Right ventricle myocardium superior (tissue), 1 donor: ENCODE results near the gene BTAF1. TPM values are rescaled to one million over a fixed set of nuclear protein-coding genes. Genes with fewer than 3 reads are reported as not detected.

Source experiments
- ATAC-seq: fragments of 200-7000 bp; cut with Tn5 transposase; one replicate; pipeline ENCODE4 v1.9.1; 2020; ENCODE audit warnings: mild to moderate bottlenecking; ENCODE audit not compliant: poor library complexity
- DNase-seq: peaks from one replicate; pipeline ENCODE4 v3.0.0-alpha.2; 2020
- intact Hi-C: fragments of 100-400 bp; cut with DNase I; formaldehyde crosslinking; loops from one replicate; pipeline ENCODE4 v1.11.2; 2022
- total RNA-seq: library from RNA; stranded (reverse); fragmentation: NEBNext Ultra II Directional; extraction: Animal tissue kit (Norgen Biotek cat#: 25700); gene quantifications from one replicate; pipeline ENCODE4 v1.2.1, GENCODE V29; 2021
- donor health status: DM: no; HTN: yes; CAD: no; lungs with severe emphysema.

The BTAF1 gene
- total RNA-seq, 1 donor from 2014 or later: 9.9 TPM

- DNase-seq (no peak), ATAC-seq (no peak)
- intact Hi-C loops: no loop called here
These were observed 16.5 kb upstream of the BTAF1 start for GRCh38 chr10:91907033-91907594.

- ATAC-seq: peak; percentile 3
- intact Hi-C loops: no loop called here
- no peak for DNase-seq
These were observed 15.6 kb upstream of the BTAF1 start for GRCh38 chr10:91907914-91908336.

GRCh38 chr10:91908337-91909116 is 15.0 kb upstream of the BTAF1 start:
- DNase-seq (peak; percentile 84), ATAC-seq (peak; percentile 97)
- intact Hi-C loops: no loop called here

GRCh38 chr10:91909117-91909677 is 14.4 kb upstream of the BTAF1 start, which contains the start of gene FGFBP3:
TSS of gene FGFBP3 (minus strand) at chr10:91909486. CDS start at chr10:91908969, 517 bp downstream.
- DNase-seq (no peak), ATAC-seq (peak; percentile 48)
- intact Hi-C loops: no loop called here

- intact Hi-C loops: loop anchor here (5.0 kb wide), 1 partner anchor 153 kb away; no protein-coding TSS in a partner anchor
- no peak for DNase-seq
- no peak for ATAC-seq
These were observed 13.1 kb upstream of the BTAF1 start for GRCh38 chr10:91910467-91910866.

GRCh38 chr10:91919651-91920050 is 3.9 kb upstream of the BTAF1 start:
- ATAC-seq: no peak
- intact Hi-C loops: no loop called here
- no peak for DNase-seq

- DNase-seq: no peak
- intact Hi-C loops: no loop called here
- ATAC-seq: no peak
These were observed 847 bp downstream of the BTAF1 start for GRCh38 chr10:91924212-91925021.

- no peak for ATAC-seq
- DNase-seq: no peak
- intact Hi-C loops: no loop called here
These were observed 1.4 kb downstream of the BTAF1 start for GRCh38 chr10:91925022-91925320.

- ATAC-seq (no peak), DNase-seq (no peak)
- intact Hi-C loops: no loop called here
These were observed 7.4 kb downstream of the BTAF1 start for GRCh38 chr10:91930939-91931338.

GRCh38 chr10:91931526-91932190 is 8.1 kb downstream of the BTAF1 start:
- intact Hi-C loops: no loop called here
- DNase-seq (no peak), ATAC-seq (no peak)

- DNase-seq (no peak), ATAC-seq (no peak)
- intact Hi-C loops: no loop called here
These were observed 9.2 kb downstream of the BTAF1 start for GRCh38 chr10:91932737-91933136.

GRCh38 chr10:91935886-91936285 is 12.3 kb downstream of the BTAF1 start:
- DNase-seq (no peak), ATAC-seq (no peak)
- intact Hi-C loops: no loop called here

- intact Hi-C loops: no loop called here
- ATAC-seq (no peak), DNase-seq (no peak)
These were observed 16.1 kb downstream of the BTAF1 start for GRCh38 chr10:91939653-91940052.

- DNase-seq (no peak), ATAC-seq (no peak)
- intact Hi-C loops: no loop called here
These were observed 17.9 kb downstream of the BTAF1 start for GRCh38 chr10:91941426-91941825.

- no peak for ATAC-seq
- intact Hi-C loops: no loop called here
- no peak for DNase-seq
These were observed 21.5 kb downstream of the BTAF1 start for GRCh38 chr10:91944880-91945630.

GRCh38 chr10:91953600-91954160 is 30.1 kb downstream of the BTAF1 start:
- no peak for DNase-seq
- ATAC-seq: no peak
- intact Hi-C loops: no loop called here

- no peak for DNase-seq
- ATAC-seq: no peak
- intact Hi-C loops: no loop called here
These were observed 31.5 kb downstream of the BTAF1 start for GRCh38 chr10:91955114-91955513.

GRCh38 chr10:91957091-91957490 is 33.5 kb downstream of the BTAF1 start:
- ATAC-seq (no peak), DNase-seq (no peak)
- intact Hi-C loops: no loop called here
